IPS-15b (cell line): ENCODE results near the gene LYPD6B.

Experiments used
- H3K27me3 ChIP-seq: one replicate; pipeline ENCODE4 v1.6.1; 2013; ENCODE audit warnings: low read length; ENCODE audit not compliant: control insufficient read depth, insufficient read depth
- H3K36me3 ChIP-seq: one replicate; pipeline ENCODE4 v1.6.1; 2013; ENCODE audit warnings: low read length; ENCODE audit not compliant: control insufficient read depth, insufficient read depth
- H3K4me1 ChIP-seq: one replicate; pipeline ENCODE4 v1.6.1; 2013; ENCODE audit warnings: mild to moderate bottlenecking, low read length; ENCODE audit not compliant: control insufficient read depth, insufficient read depth
- H3K4me3 ChIP-seq: one replicate; pipeline ENCODE4 v1.5.1; 2013; ENCODE audit warnings: low read depth, low read length
- H3K9ac ChIP-seq: one replicate; pipeline ENCODE4 v1.6.1; 2013; ENCODE audit warnings: low read depth, mild to moderate bottlenecking, low read length
- H3K9me3 ChIP-seq: one replicate; pipeline ENCODE4 v1.6.1; 2013; ENCODE audit warnings: mild to moderate bottlenecking, low read length; ENCODE audit not compliant: control insufficient read depth, insufficient read depth

LYPD6B gene

GRCh38 chr2:149160195-149160594 is 121.7 kb downstream of the LYPD6B start:
- Histone ChIP-seq H3K4me3 (no peak overlapping the region), H3K4me1 (peaks cover 8% of the 10 kb centered on the region), H3K9ac (no peak overlapping the region)

GRCh38 chr2:149160701-149161217 is 122.3 kb downstream of the LYPD6B start:
- H3K36me3 ChIP-seq = no peaks in the 10 kb centered on the region
- no peaks in the 10 kb centered on the region for H3K27me3 ChIP-seq
- H3K4me1 ChIP-seq = peaks cover 8% of the 10 kb centered on the region
- H3K4me3 ChIP-seq = no peak overlapping the region
- no peak overlapping the region for H3K9ac ChIP-seq
- no peaks in the 10 kb centered on the region for H3K9me3 ChIP-seq

More at GRCh38 chr2:149160195-149160594, 121.7 kb downstream of the LYPD6B start:
- H3K27me3 ChIP-seq = no peaks in the 10 kb centered on the region
- no peaks in the 10 kb centered on the region for H3K36me3 ChIP-seq
- H3K9me3 ChIP-seq = no peaks in the 10 kb centered on the region

GRCh38 chr2:149161481-149162225 is 123.2 kb downstream of the LYPD6B start:
- Histone ChIP-seq H3K4me3 (no peak overlapping the region), H3K4me1 (peaks cover 8% of the 10 kb centered on the region), H3K27me3 (no peaks in the 10 kb centered on the region), H3K9ac (no peak overlapping the region), H3K9me3 (no peaks in the 10 kb centered on the region), H3K36me3 (no peaks in the 10 kb centered on the region)

- no peaks in the 10 kb centered on the region for H3K27me3 ChIP-seq
Observed at GRCh38 chr2:149164296-149164695, 125.8 kb downstream of the LYPD6B start.

GRCh38 chr2:149164827-149165226 is 126.3 kb downstream of the LYPD6B start:
- Histone ChIP-seq H3K9ac (no peak overlapping the region), H3K4me1 (peaks cover 4% of the 10 kb centered on the region), H3K36me3 (no peaks in the 10 kb centered on the region), H3K27me3 (no peaks in the 10 kb centered on the region), H3K4me3 (no peak overlapping the region), H3K9me3 (no peaks in the 10 kb centered on the region)

More at GRCh38 chr2:149164296-149164695, 125.8 kb downstream of the LYPD6B start:
- no peak overlapping the region for H3K4me3 ChIP-seq
- no peaks in the 10 kb centered on the region for H3K9me3 ChIP-seq
- H3K9ac ChIP-seq = no peak overlapping the region
- peaks cover 4% of the 10 kb centered on the region for H3K4me1 ChIP-seq
- H3K36me3 ChIP-seq = no peaks in the 10 kb centered on the region

GRCh38 chr2:149167001-149167780 is 128.7 kb downstream of the LYPD6B start:
- Histone ChIP-seq H3K9me3 (no peaks in the 10 kb centered on the region), H3K4me1 (peaks cover 4% of the 10 kb centered on the region), H3K9ac (no peak overlapping the region), H3K27me3 (no peaks in the 10 kb centered on the region), H3K36me3 (no peaks in the 10 kb centered on the region), H3K4me3 (no peak overlapping the region)

GRCh38 chr2:149167941-149168340 is 129.4 kb downstream of the LYPD6B start:
- Histone ChIP-seq H3K9me3 (no peaks in the 10 kb centered on the region), H3K4me3 (no peak overlapping the region), H3K9ac (no peak overlapping the region), H3K4me1 (no peaks in the 10 kb centered on the region), H3K36me3 (no peaks in the 10 kb centered on the region), H3K27me3 (no peaks in the 10 kb centered on the region)

GRCh38 chr2:149169656-149170055 is 131.2 kb downstream of the LYPD6B start:
- H3K4me3 ChIP-seq = no peak overlapping the region
- H3K9ac ChIP-seq = no peak overlapping the region
- H3K9me3 ChIP-seq = no peaks in the 10 kb centered on the region
- no peaks in the 10 kb centered on the region for H3K36me3 ChIP-seq
- no peaks in the 10 kb centered on the region for H3K27me3 ChIP-seq
- H3K4me1 ChIP-seq = no peaks in the 10 kb centered on the region

GRCh38 chr2:149170156-149170555 is 131.7 kb downstream of the LYPD6B start:
- no peaks in the 10 kb centered on the region for H3K9me3 ChIP-seq
- H3K4me3 ChIP-seq = no peak overlapping the region
- H3K9ac ChIP-seq = no peak overlapping the region
- no peaks in the 10 kb centered on the region for H3K36me3 ChIP-seq
- H3K4me1 ChIP-seq = no peaks in the 10 kb centered on the region
- H3K27me3 ChIP-seq = no peaks in the 10 kb centered on the region

GRCh38 chr2:149170911-149171310 is 132.4 kb downstream of the LYPD6B start:
- no peaks in the 10 kb centered on the region for H3K36me3 ChIP-seq
- no peaks in the 10 kb centered on the region for H3K27me3 ChIP-seq
- H3K9me3 ChIP-seq = no peaks in the 10 kb centered on the region
- H3K4me3 ChIP-seq = no peak overlapping the region
- H3K4me1 ChIP-seq = no peaks in the 10 kb centered on the region
- H3K9ac ChIP-seq = no peak overlapping the region

GRCh38 chr2:149173220-149173619 is 134.7 kb downstream of the LYPD6B start:
- Histone ChIP-seq H3K9ac (no peak overlapping the region), H3K9me3 (no peaks in the 10 kb centered on the region), H3K4me1 (no peaks in the 10 kb centered on the region), H3K36me3 (no peaks in the 10 kb centered on the region), H3K4me3 (no peak overlapping the region), H3K27me3 (no peaks in the 10 kb centered on the region)

- H3K4me3 ChIP-seq = no peak overlapping the region
- no peaks in the 10 kb centered on the region for H3K9me3 ChIP-seq
- H3K9ac ChIP-seq = no peak overlapping the region
- no peaks in the 10 kb centered on the region for H3K27me3 ChIP-seq
- no peaks in the 10 kb centered on the region for H3K36me3 ChIP-seq
- no peaks in the 10 kb centered on the region for H3K4me1 ChIP-seq
Observed at GRCh38 chr2:149175956-149176355, 137.5 kb downstream of the LYPD6B start.
